ENCODE data around the gene GFPT2.

GFPT2 gene

DNA sequence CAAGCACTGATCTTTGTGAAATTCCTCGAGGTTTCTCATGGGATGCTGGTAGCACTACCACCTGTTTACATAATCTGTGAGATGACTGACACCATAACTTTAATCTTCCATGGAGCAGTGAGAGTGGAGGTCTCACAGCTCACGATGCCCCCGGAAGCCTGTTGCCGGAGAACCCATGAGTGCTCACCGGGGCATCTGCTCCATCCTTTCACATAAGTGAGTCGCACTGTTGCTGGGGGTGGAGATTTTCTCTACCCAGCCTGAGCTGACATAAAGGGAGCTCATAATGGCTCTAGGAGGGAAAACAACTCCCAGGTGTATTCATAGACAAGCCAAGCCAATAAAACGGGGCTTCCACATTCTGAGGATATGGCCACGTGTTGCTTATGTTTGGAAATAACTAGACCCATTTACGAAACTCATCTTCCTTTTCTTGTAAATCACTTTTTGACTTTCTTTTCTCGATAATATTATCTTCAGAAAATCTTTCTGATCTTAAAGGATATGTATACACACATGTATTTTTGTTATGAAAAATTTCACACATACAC, 11.2 kb upstream of the GFPT2 start:
- no peak for DNase-seq (ENCODE audit: low read depth, low spot score)
- TF ChIP-seq EZH2 (IDR thresholded peaks at IDR 0.05) = no peak
- no peak for TF ChIP-seq POLR2AphosphoS5 (IDR thresholded peaks at IDR 0.05; ENCODE audit: borderline replicate concordance, low read depth, low read length)
- no peak for TF ChIP-seq FOXP2 (optimal IDR thresholded peaks at IDR 0.05; ENCODE audit: control extremely low read depth, extremely low read length, insufficient read depth)
- no peaks in the 10 kb centered on the region for H3K36me3 ChIP-seq (ENCODE audit: insufficient read depth, low read length)
- no peaks in the 10 kb centered on the region for H3K9me3 ChIP-seq (ENCODE audit: low read depth, low read length)
- H3K27ac ChIP-seq = no peak overlapping the region
- no peak overlapping the region for H3K9ac ChIP-seq (ENCODE audit: insufficient read length)
- H3K4me3 ChIP-seq = no peak overlapping the region

DNA sequence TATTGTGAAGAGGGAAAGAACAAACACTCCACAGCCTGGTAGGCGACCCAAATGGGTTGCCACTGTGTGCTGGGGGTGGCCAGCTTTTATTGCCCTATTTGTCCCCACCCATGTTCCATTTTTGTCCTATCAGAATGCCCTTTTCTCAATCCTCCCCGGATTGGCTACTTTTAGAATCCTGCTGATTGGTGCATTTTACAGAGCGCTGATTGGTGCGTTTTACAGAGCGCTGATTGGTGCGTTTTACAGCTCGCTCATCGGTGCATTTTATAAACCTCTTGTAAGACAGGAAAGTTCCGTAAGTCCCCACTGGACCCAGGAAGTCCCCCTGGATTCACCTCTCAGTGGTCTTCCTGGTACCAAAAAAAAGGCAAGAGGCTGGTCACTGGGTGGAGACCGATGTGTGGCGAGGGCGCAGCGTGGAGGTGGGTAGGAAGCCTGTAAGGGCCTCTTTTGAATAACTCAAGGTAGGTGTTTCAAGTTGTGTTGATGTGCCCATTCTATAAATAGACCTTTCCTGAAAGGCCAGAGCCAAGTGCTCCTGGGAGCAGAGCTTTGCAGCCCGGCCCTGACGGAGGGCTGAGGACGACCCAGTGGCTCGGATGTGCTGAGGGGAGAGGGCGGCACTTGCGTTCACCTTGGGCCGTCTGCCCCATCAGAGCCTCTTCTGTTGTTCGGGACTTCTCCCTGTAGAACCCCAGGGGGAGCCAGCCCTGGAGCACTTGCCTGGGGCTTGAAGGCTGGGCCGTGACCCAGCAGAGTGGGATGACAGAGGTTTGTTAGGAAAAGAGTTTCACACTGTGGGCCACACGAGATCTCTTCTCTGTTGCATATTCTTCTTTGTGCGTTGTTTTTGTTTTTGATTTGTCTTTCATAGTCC, 7.2 kb upstream of the GFPT2 start:
- H3K27ac ChIP-seq = no peak overlapping the region
- no peaks in the 10 kb centered on the region for H3K36me3 ChIP-seq (ENCODE audit: insufficient read depth, low read length)
- no peak overlapping the region for H3K9ac ChIP-seq (ENCODE audit: insufficient read length)
- no peak for TF ChIP-seq POLR2AphosphoS5 (IDR thresholded peaks at IDR 0.05; ENCODE audit: borderline replicate concordance, low read depth, low read length)
- no peak for TF ChIP-seq EZH2 (IDR thresholded peaks at IDR 0.05)
- TF ChIP-seq FOXP2 (optimal IDR thresholded peaks at IDR 0.05; ENCODE audit: control extremely low read depth, extremely low read length, insufficient read depth) = no peak
- no peak overlapping the region for H3K4me3 ChIP-seq
- DNase-seq (ENCODE audit: low read depth, low spot score) = no peak
- H3K9me3 ChIP-seq (ENCODE audit: low read depth, low read length) = no peaks in the 10 kb centered on the region

GRCh38 chr5:180358694-180359093, 5.6 kb upstream of the GFPT2 start:
- TF ChIP-seq FOXP2 (optimal IDR thresholded peaks at IDR 0.05; ENCODE audit: control extremely low read depth, extremely low read length, insufficient read depth) (no peak), POLR2AphosphoS5 (IDR thresholded peaks at IDR 0.05; ENCODE audit: borderline replicate concordance, low read depth, low read length) (no peak), EZH2 (IDR thresholded peaks at IDR 0.05) (no peak)
- no peak for DNase-seq (ENCODE audit: low read depth, low spot score)
- H3K4me3 ChIP-seq = no peak overlapping the region
- H3K9me3 ChIP-seq (ENCODE audit: low read depth, low read length) = no peaks in the 10 kb centered on the region
- H3K36me3 ChIP-seq (ENCODE audit: insufficient read depth, low read length) = no peaks in the 10 kb centered on the region
- no peak overlapping the region for H3K9ac ChIP-seq (ENCODE audit: insufficient read length)
- H3K27ac ChIP-seq = no peak overlapping the region

- H3K4me3 ChIP-seq = no peak overlapping the region
- no peak for TF ChIP-seq POLR2AphosphoS5 (IDR thresholded peaks at IDR 0.05; ENCODE audit: borderline replicate concordance, low read depth, low read length)
Observed at GRCh38 chr5:180358179-180358578, 5.0 kb upstream of the GFPT2 start.

GRCh38 chr5:180354966-180355365, 1.8 kb upstream of the GFPT2 start:
- Histone ChIP-seq H3K27ac (no peak overlapping the region), H3K36me3 (ENCODE audit: insufficient read depth, low read length) (no peaks in the 10 kb centered on the region), H3K9me3 (ENCODE audit: low read depth, low read length) (no peaks in the 10 kb centered on the region), H3K4me3 (no peak overlapping the region), H3K9ac (ENCODE audit: insufficient read length) (no peak overlapping the region)
- no peak for DNase-seq (ENCODE audit: low read depth, low spot score)
- TF ChIP-seq POLR2AphosphoS5 (IDR thresholded peaks at IDR 0.05; ENCODE audit: borderline replicate concordance, low read depth, low read length) (no peak), EZH2 (IDR thresholded peaks at IDR 0.05) (no peak), FOXP2 (optimal IDR thresholded peaks at IDR 0.05; ENCODE audit: control extremely low read depth, extremely low read length, insufficient read depth) (no peak)

More at GRCh38 chr5:180358179-180358578, 5.0 kb upstream of the GFPT2 start:
- Histone ChIP-seq H3K36me3 (ENCODE audit: insufficient read depth, low read length) (no peaks in the 10 kb centered on the region), H3K9me3 (ENCODE audit: low read depth, low read length) (no peaks in the 10 kb centered on the region), H3K27ac (no peak overlapping the region), H3K9ac (ENCODE audit: insufficient read length) (no peak overlapping the region)
- no peak for DNase-seq (ENCODE audit: low read depth, low spot score)

DNA sequence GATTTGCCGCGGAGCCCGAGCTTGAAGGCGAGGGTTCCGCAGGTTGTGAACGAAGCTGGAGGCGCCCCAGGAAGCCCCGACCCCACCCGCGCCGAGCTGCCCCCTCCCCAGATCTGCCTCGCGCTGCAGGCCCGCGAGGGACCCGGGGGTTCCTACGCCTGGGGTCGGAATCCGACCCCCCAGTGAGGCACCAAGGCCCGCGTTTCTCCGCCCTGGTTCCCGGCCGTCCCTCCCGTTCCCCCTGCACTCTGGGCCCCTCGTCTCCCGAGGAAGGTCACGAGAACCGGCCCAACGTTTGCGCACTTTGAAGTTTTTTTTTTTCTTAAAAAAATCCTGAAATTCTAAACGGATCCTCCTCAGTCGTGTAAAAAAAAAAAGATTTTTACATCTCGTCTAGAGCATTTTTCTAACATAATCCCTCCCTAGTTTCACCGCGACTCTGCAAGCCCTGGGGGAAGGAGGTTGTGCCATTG, 880 bp upstream of the GFPT2 start:
- DNase-seq (ENCODE audit: low read depth, low spot score) = no peak
- Histone ChIP-seq H3K36me3 (ENCODE audit: insufficient read depth, low read length) (no peaks in the 10 kb centered on the region), H3K4me3 (peak overlapping the region; percentile 88), H3K27ac (no peak overlapping the region), H3K9ac (ENCODE audit: insufficient read length) (no peak overlapping the region), H3K9me3 (ENCODE audit: low read depth, low read length) (no peaks in the 10 kb centered on the region)
- TF ChIP-seq FOXP2 (optimal IDR thresholded peaks at IDR 0.05; ENCODE audit: control extremely low read depth, extremely low read length, insufficient read depth) (no peak), EZH2 (IDR thresholded peaks at IDR 0.05) (no peak), POLR2AphosphoS5 (IDR thresholded peaks at IDR 0.05; ENCODE audit: borderline replicate concordance, low read depth, low read length) (no peak)

DNA sequence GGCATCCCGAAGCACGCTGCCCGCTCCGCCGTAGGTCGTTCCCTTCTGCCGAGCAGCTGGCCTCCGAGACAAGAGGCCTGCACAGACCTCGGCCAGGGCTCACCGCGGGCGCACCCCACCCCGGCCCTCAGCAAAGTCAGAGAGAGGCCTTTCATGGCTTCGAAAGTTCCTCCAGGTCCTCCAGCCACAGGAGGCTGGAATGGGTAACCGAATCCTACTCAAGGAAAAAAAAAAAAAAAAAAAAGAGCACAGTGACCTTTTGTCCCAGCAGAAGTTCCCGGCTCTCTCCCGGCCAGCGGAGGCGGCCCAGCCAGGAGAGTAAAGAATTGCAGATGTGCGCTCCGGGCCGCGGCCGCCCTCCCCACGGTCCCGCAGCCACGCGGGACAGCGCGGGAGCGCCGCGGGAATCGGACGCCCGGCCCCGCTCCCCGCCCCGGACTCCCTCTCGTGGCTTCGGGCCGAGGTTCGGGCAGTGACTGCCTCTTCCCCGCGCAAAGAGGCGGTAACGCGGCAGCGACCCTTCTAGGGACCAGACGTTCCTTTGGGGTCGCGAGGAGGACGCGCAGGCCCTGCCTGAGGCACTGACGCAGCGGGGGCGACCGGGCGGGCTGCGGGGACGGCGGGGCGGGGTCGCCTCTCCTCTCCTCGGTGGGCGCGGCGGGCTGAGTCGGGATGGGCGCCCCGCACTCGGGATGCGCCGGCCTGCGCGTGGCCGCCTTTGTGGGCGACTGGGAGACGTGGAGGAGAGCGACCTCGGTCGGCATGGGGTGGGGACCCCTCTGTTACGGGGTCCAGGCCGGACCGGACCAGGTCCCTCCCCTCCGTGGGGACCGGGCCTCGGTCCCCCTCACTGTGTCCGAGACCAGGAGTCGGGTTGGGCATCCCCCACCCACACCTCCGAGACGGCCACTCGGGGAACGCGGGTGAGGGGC, 754 bp downstream of the GFPT2 start:
- H3K9ac ChIP-seq (ENCODE audit: insufficient read length) = no peak overlapping the region

More for the DNA sequence above, 754 bp downstream of the GFPT2 start:
- Histone ChIP-seq H3K27ac (no peak overlapping the region), H3K4me3 (peak overlapping the region; percentile 88), H3K36me3 (ENCODE audit: insufficient read depth, low read length) (no peaks in the 10 kb centered on the region), H3K9me3 (ENCODE audit: low read depth, low read length) (no peaks in the 10 kb centered on the region)
- TF ChIP-seq EZH2 (IDR thresholded peaks at IDR 0.05) = no peak
- no peak for TF ChIP-seq POLR2AphosphoS5 (IDR thresholded peaks at IDR 0.05; ENCODE audit: borderline replicate concordance, low read depth, low read length)
- TF ChIP-seq FOXP2 (optimal IDR thresholded peaks at IDR 0.05; ENCODE audit: control extremely low read depth, extremely low read length, insufficient read depth) = no peak
- DNase-seq (ENCODE audit: low read depth, low spot score) = no peak

Data from SK-N-MC (cell line).